Right lobe of liver (tissue), 6 donors: ENCODE data around the gene KRTAP21-2. TPM values are rescaled to one million over a fixed set of nuclear protein-coding genes. Genes with fewer than 3 reads are reported as not detected.

Experiments
- ATAC-seq, 4 donors: fragments of 200-7000 bp; cut with Tn5 transposase; one replicate each; pipeline ENCODE4 v1.9.1; 2020; ENCODE audit warnings: mild to moderate bottlenecking in 4 of 4, moderate library complexity in 4 of 4
- DNase-seq, 3 donors: peaks; one replicate each; pipeline ENCODE4 v3.0.0-alpha.2; 2020
- H3K27ac ChIP-seq, 3 donors: fragments of 200-600 bp; one replicate each; pipeline ENCODE4 v1.8.0; 2022
- H3K27me3 ChIP-seq, 2 donors: fragments of 200-600 bp; one replicate each; pipeline ENCODE4 v1.8.0; 2022
- H3K36me3 ChIP-seq, 4 donors: fragments of 200-600 bp; sonication (generic) in 1 of 4; one replicate each; pipeline versions ENCODE4 v1.5.1 to v1.8.0; 2017 to 2022; ENCODE audit warnings: control low read depth in 1 of 4
- H3K4me1 ChIP-seq, 4 donors: fragments of 200-600 bp; sonication (generic) in 1 of 4; one replicate each; pipeline versions ENCODE4 v1.5.1 to v1.8.0; 2017 to 2022; ENCODE audit warnings: control low read depth in 1 of 4
- H3K4me3 ChIP-seq, 3 donors: fragments of 200-600 bp; one replicate each; pipeline ENCODE4 v1.8.0; 2022
- H3K9me3 ChIP-seq, 4 donors: fragments of 200-600 bp; sonication (generic) in 1 of 4; one replicate each; pipeline versions ENCODE4 v1.5.1 to v1.8.0; 2017 to 2022; ENCODE audit warnings: control low read depth in 1 of 4
- CTCF ChIP-seq, 4 donors: fragments of 200-600 bp in 3 of 4; fragments of 450-650 bp in 1 of 4; IDR thresholded peaks; one replicate each; pipeline versions ENCODE4 v1.5.1 to v1.8.0; 2016 to 2022; ENCODE audit warnings: antibody characterized with exemption in 4 of 4, mild to moderate bottlenecking in 2 of 4
- POLR2A ChIP-seq: fragments of 450-650 bp; IDR thresholded peaks from one replicate; pipeline ENCODE4 v1.6.1; 2017; ENCODE audit warnings: antibody characterized with exemption, mild to moderate bottlenecking
- WGBS: methylation state at CpG from one replicate; pipeline ENCODE4 v1.1.6; 2018; ENCODE audit warnings: low coverage, low lambda C conversion rate; ENCODE audit not compliant: insufficient coverage; ENCODE audit errors: missing lambda C conversion rate; 5-methylcytosine and 5-hydroxymethylcytosine counted together
- intact Hi-C, 2 donors: fragments of 100-400 bp; cut with DNase I; formaldehyde crosslinking; loops; one replicate each; pipeline versions ENCODE4 v1.11.2 to v1.14.1; 2022
- long read RNA-seq: library from polyadenylated mRNA; unstranded; transcript quantifications from one replicate; pipeline ENCODE4 v2.0.0, GENCODE V29; 2019
- total RNA-seq, 6 experiments: library from RNA; depleted of rRNA in 2 of 6; stranded (reverse); fragments of >200 nt in 2 of 6; fragmentation: NEBNext Ultra II Directional in 3 of 6; extraction: Animal tissue kit (Norgen Biotek cat#: 25700) in 3 of 6; gene quantifications; one replicate each; pipeline versions ENCODE4 v1.1.0 to v1.2.4, GENCODE V29; 2016 to 2023
- donor health status: DM: no; HTN: yes; CAD: no.
- donor health status: DM: no; HTN: no; CAD: no.
- donor health status: DM: no; HTN: no; CAD: no.
- donor health status: DM: no; HTN: yes; CAD: no.
- donor health status: DM: no; HTN: yes; CAD: no.

The KRTAP21-2 gene
- not detected for total RNA-seq
- long read RNA-seq = 0 reads

- Histone ChIP-seq H3K27ac (no peak within 1 kb of the TSS), H3K4me3 (no peak within 1 kb of the TSS), H3K9me3 (no peaks in the 10 kb centered on the region), H3K27me3 (no peaks in the 10 kb centered on the region), H3K4me1 (no peaks in the 10 kb centered on the region), H3K36me3 (no peaks in the 10 kb centered on the region)
- TF ChIP-seq POLR2A (no peak), CTCF (IDR thresholded peaks at IDR 0.05) (no peak)
- no peak for DNase-seq
- ATAC-seq = no peak
- intact Hi-C loops = no loop called here
These were observed at the start of gene KRTAP21-2 for GRCh38 chr21:30747159-30747558. Gene KRTAP21-2 (minus strand): TSS chr21:30747259. CDS start chr21:30747202, 57 bp downstream.

GRCh38 chr21:30793581-30794314 is 46.7 kb upstream of the KRTAP21-2 start:
- intact Hi-C loops = no loop called here
- H3K4me1 ChIP-seq = no peaks in the 10 kb centered on the region
- no peaks in the 10 kb centered on the region for H3K36me3 ChIP-seq
- WGBS = 24% methylated on average over 1 of the region's 2 CpGs
- TF ChIP-seq CTCF (IDR thresholded peaks at IDR 0.05) = no peak
- no peak for TF ChIP-seq POLR2A
- ATAC-seq (peak; percentile 36 to 83 (median 62)), DNase-seq (no peak)
- H3K27me3 ChIP-seq = no peaks in the 10 kb centered on the region
- H3K9me3 ChIP-seq = no peaks in the 10 kb centered on the region
- H3K4me3 ChIP-seq = no peak overlapping the region
- no peak overlapping the region for H3K27ac ChIP-seq

GRCh38 chr21:30779249-30779648 is 32.2 kb upstream of the KRTAP21-2 start:
- Histone ChIP-seq H3K4me3 (no peak overlapping the region), H3K9me3 (no peaks in the 10 kb centered on the region), H3K27ac (no peak overlapping the region), H3K36me3 (no peaks in the 10 kb centered on the region), H3K27me3 (no peaks in the 10 kb centered on the region), H3K4me1 (no peaks in the 10 kb centered on the region)
- intact Hi-C loops = no loop called here
- DNase-seq (no peak), ATAC-seq (no peak)
- TF ChIP-seq POLR2A (no peak), CTCF (IDR thresholded peaks at IDR 0.05) (no peak)
- WGBS = 92% methylated on average over 1 of the region's 1 CpG

- no peaks in the 10 kb centered on the region for H3K36me3 ChIP-seq
- no peak overlapping the region for H3K4me3 ChIP-seq
- no peak for ATAC-seq
- WGBS = 71% methylated on average over 4 of the region's 4 CpGs
- no peaks in the 10 kb centered on the region for H3K9me3 ChIP-seq
- no peak for DNase-seq
- no peaks in the 10 kb centered on the region for H3K4me1 ChIP-seq
- no peak for TF ChIP-seq CTCF (IDR thresholded peaks at IDR 0.05)
- TF ChIP-seq POLR2A = no peak
- no peaks in the 10 kb centered on the region for H3K27me3 ChIP-seq
- intact Hi-C loops = no loop called here
- no peak overlapping the region for H3K27ac ChIP-seq
These were observed 22.8 kb upstream of the KRTAP21-2 start for GRCh38 chr21:30769724-30770431.
